GM21390 (cell line): ENCODE results near the gene EHF.
A peak's percentile ranks its signal among the peaks of the same experiment; 100 is the strongest.

ENCODE experiments used
- ATAC-seq: cut with Tn5 transposase; IDR thresholded peaks from one replicate; pipeline ENCODE4 v1.9.1; 2021; ENCODE audit not compliant: unreplicated experiment

EHF gene

GRCh38 chr11:34623463-34623862 is 2.6 kb downstream of the EHF start:
- peak; percentile 48 for ATAC-seq

DNA sequence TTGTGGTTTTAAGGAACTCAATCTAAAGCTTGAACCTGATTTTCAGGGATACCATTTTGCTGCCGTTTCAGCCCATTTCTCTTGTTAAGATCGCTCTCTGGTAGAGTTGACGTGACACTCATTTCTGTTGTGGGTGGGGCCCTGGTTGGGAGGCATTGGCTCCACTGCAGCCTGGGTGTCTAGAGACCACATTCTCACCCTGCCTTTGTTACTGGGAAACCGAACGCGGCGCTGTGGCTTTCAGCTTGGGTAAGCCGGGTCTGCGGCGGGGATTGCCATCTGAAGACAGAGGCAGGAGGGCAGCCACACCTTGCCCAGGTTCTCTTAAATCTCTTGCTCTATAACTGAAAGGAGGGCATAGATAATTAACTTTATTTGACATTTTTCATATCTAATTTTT is 3.2 kb downstream of the EHF start:
- ATAC-seq: peak; percentile 75

GRCh38 chr11:34625576-34625975 is 4.7 kb downstream of the EHF start:
- no peak for ATAC-seq

- ATAC-seq: no peak
Observed at GRCh38 chr11:34626393-34626792, 5.5 kb downstream of the EHF start.

DNA sequence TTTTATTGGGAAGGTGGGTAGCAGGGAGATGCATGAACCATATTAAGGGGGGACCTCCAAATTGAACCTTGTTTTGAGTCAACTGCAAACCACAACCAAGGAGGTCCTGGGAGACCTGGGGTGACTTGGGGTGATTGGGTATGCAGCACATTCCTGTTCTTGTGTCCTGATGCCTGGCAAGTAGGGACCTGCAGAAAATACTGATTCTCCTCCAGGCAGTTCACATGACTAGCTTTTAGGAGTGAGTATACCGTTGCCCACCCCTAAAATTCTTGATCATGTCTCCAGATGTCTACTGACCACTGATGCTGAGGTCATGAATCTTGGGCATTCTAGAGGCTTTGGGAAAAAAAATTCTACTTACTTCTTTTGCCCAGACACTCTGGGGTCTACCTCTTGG is 6.3 kb downstream of the EHF start:
- no peak for ATAC-seq

DNA sequence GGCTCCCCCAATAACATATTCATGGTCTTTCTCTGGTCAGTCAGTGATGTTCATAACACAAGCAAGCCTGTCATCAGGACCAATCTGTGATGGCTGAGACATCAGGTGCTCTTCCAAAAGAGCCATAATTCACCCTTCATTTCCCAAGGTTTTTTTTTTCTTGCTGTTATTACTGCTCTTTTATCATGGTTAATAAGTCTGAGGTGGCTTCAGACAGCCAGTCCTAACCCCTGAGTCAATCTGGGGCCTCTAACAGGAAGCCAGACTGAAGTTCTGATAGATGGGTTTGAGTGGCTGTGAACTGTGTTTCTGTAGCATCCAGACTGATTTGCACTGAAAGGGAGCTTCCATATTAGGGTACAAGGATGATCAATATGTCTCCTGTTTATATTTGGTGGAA is 8.8 kb downstream of the EHF start:
- ATAC-seq: no peak

- no peak for ATAC-seq
Observed at GRCh38 chr11:34630544-34630943, 9.7 kb downstream of the EHF start.

DNA sequence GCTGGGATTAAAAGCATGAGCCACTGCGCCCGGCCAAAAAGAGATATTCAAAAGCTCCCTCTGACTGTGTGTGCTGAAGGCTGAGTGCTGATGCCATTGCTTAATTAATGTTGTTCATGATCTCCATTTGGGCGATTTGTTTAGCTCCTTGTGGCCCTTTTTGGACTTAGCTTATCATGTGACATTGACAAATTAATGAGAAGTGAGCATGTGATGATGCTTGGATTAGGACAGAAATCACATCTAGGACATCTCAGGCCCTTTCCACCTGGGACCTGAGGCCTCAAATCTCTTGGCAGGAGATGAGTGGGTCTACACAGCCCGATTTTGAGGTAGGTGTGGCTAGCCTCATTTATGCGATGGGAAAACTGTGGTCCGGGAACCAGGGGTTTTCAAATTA is 10.4 kb downstream of the EHF start:
- ATAC-seq: no peak

- no peak for ATAC-seq
Observed at GRCh38 chr11:34631737-34632104, 10.8 kb downstream of the EHF start.

DNA sequence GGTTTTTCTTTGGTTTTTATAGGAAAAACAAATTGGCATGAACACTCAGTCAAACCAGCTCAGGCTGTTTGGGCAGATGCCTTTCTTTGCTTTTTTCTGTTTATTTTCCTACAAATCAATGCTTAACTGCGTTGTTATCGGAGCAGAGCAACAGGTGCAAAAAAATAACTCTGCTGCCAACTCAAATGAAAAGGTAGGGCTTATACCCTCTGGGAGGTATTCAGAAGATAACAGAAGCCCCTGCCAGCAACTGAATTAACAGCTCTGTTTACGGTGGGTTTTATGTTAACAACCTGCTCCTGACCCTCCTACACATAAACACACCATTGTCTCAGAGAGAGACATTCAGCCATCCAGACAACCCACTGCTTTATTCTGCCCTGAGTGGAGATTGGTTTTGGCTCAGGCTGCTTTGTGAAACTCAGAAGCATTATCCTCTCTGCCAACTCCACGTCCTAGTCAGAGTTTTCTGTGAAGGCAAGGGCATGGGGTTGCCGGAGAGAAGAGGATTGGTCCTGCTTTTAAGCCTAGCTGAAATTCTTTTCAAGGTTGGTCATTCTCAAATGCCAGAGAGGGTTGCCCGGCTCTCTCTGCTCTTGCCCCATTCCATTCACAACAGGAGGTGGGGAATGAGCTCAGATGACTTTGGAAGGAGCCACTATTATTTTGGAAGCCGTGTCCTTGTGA is 11.4 kb downstream of the EHF start:
- ATAC-seq: no peak

GRCh38 chr11:34633640-34633989 is 12.7 kb downstream of the EHF start:
- ATAC-seq: no peak

GRCh38 chr11:34633990-34634693 is 13.2 kb downstream of the EHF start:
- peak; percentile 86 for ATAC-seq

DNA sequence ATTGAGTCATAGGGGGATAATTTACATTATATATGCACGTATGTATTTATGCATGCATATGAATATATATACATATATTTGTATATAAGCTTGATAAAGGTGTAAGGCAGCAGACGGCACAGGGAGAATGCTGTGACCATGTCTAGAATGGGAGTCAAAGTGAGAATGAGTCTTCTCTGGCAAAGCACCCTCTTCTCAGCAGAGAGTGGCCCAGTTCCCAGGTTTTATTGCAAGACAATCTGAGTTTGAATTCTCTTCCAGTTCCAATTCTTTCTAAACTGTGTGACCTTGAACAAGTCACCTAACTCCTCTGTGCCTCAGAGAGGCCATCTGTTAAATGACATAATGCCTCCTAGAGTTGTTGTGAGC is 13.8 kb downstream of the EHF start:
- ATAC-seq: no peak

- no peak for ATAC-seq
Observed at GRCh38 chr11:34636127-34636526, 15.2 kb downstream of the EHF start.

- ATAC-seq: no peak
Observed at GRCh38 chr11:34637303-34637702, 16.4 kb downstream of the EHF start.

DNA sequence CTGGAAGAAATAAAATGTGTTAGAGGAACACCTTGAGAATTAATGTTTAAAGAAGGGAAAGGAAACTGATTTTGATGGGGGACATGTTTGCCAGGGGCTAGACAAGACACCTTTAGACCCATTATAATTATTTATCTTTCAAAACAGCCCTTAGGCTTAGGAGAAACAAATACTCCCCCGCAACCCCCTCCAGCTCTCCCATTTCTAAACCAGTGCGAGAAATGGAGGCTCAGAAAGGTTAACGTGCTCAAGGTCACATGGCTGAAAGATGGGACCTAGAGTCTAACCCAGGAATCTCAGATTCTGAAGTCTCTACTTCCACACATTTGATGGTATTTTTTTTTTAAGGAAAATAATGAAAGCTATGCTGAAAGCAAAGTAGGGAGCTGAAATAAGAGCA is 18.0 kb downstream of the EHF start:
- ATAC-seq: no peak

- no peak for ATAC-seq
Observed at GRCh38 chr11:34639545-34639944, 18.7 kb downstream of the EHF start.

DNA sequence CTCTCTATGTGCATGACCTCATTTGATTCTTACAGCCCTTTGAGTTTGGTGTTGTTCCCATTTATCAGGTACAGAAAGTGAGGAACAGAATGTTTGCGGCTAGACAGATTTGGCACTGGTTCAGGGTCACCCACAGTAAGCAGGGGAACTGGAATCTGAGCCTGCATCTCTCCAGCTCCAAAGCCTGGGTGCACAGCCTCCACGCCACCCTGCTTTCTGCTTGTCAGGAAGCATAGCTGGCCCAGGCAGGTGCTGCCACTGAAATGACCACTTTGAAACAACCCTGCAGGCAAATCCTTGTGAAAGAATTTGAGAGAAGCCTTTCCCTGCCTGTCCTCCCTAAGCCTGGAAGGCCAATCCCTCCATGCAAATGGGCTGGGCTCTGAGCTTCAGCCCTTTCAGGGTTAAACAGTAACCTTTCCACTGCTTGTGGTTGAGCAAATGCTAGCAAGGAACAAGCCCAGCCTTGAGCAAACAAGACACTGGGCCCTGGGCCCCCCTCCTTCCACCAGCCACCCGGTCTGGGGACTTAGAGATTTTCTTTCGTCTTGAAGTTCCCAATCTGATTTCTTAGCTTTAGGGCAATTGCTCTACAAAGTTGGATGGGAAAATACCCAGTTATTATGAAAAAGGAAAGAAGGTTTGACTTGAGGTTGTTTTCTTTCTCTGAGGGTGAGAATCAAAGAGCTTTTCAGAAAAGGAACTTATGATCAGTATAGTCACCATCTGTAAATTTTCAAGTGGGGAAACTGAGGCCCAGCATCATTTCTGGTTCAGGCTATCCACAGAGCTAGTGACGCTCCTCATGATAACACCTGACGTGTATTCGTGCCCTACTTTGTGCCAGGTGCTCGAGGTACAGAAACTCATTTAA is 19.4 kb downstream of the EHF start:
- ATAC-seq: no peak

DNA sequence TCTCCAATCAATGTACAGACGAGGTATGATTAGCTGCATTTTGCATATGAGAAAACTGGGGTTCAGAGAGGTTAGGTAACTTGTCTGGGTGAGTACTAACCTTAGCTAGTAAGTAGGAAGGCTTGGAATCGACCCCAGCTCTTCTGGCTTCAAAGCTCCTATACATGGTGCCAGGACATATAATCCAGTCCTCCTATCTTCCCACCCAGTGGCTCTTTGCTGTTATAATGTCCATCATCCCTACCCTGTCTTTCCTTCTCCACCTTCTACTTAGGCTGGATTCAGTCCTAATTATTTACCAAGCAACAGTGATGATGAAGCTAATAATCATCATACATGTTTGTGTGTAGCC is 20.0 kb downstream of the EHF start:
- no peak for ATAC-seq

DNA sequence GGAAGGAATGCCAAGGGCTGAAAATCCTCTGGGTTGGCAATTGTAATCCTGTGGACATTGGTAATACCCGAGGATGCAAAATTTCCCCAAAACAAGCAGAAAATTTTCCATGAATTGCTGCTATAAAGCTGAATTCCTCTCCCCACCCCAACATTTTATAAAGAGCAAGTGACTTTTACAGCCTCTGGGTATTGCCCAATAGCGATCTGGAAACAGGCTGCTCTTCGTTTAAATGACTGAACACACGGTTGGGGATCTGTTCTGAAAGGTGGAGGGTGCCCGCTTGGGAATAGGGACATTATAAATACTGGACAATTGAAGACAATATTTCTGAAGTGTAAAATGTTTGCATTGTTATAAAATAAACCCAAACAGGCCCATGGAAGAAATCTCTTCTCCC is 20.6 kb downstream of the EHF start:
- ATAC-seq: no peak

GRCh38 chr11:34642001-34642554 is 21.2 kb downstream of the EHF start:
- ATAC-seq: no peak

- no peak for ATAC-seq
Observed at GRCh38 chr11:34642873-34643272, 22.0 kb downstream of the EHF start.
